H9 (cell line): ENCODE results near the gene PLXNA1. TPM values are rescaled to one million over a fixed set of nuclear protein-coding genes. Genes with fewer than 3 reads are reported as not detected.

Experiments used
- DNase-seq: peaks from one replicate; pipeline ENCODE4 v3.0.0-alpha.2; 2017
- H2AFZ ChIP-seq: one replicate; pipeline ENCODE4 v1.6.1; 2013; ENCODE audit warnings: mild to moderate bottlenecking, low read length, control low read depth, moderate library complexity
- H2AK5ac ChIP-seq: 2 replicates; pipeline ENCODE4 v1.6.1; 2013; ENCODE audit warnings: low read length, control low read depth, mixed read lengths; ENCODE audit not compliant: insufficient read length
- H2BK120ac ChIP-seq: one replicate; pipeline ENCODE4 v1.6.1; 2013; ENCODE audit warnings: low read depth, mild to moderate bottlenecking, low read length, control low read depth, inconsistent platforms; ENCODE audit not compliant: poor library complexity, severe bottlenecking
- H2BK12ac ChIP-seq: 2 replicates; pipeline ENCODE4 v1.6.1; 2013; ENCODE audit warnings: low read length, control low read depth, mixed read lengths, low read depth; ENCODE audit not compliant: insufficient read length
- H2BK15ac ChIP-seq: 2 replicates; pipeline ENCODE4 v1.6.1; 2013; ENCODE audit warnings: low read depth, low read length, control low read depth
- H2BK20ac ChIP-seq: one replicate; pipeline ENCODE4 v1.6.1; 2013; ENCODE audit warnings: low read depth, mild to moderate bottlenecking, low read length, control low read depth, inconsistent platforms; ENCODE audit not compliant: poor library complexity, severe bottlenecking
- H2BK5ac ChIP-seq: 2 replicates; pipeline ENCODE4 v1.6.1; 2013; ENCODE audit warnings: low read length, control low read depth, mixed read lengths; ENCODE audit not compliant: insufficient read length
- H3K14ac ChIP-seq: 2 replicates; pipeline ENCODE4 v1.6.1; 2013; ENCODE audit warnings: low read length, control low read depth; ENCODE audit not compliant: insufficient read depth
- H3K18ac ChIP-seq: 2 replicates; pipeline ENCODE4 v1.6.1; 2013; ENCODE audit warnings: low read depth, mild to moderate bottlenecking, mixed read lengths, low read length, control low read depth; ENCODE audit not compliant: insufficient read length
- H3K23ac ChIP-seq: 2 replicates; pipeline ENCODE4 v1.6.1; 2013; ENCODE audit warnings: low read length, control low read depth, mixed read lengths, low read depth; ENCODE audit not compliant: insufficient read length
- H3K23me2 ChIP-seq: 2 replicates; pipeline ENCODE4 v1.6.1; 2013; ENCODE audit warnings: low read depth, mild to moderate bottlenecking, mixed read lengths, low read length, control low read depth; ENCODE audit not compliant: insufficient read length, poor library complexity, severe bottlenecking
- H3K27ac ChIP-seq: 2 replicates; pipeline ENCODE4 v1.5.1; 2013; ENCODE audit warnings: low read length, control low read depth, mixed read lengths, low read depth; ENCODE audit not compliant: insufficient read length
- H3K27me3 ChIP-seq: 2 replicates; pipeline ENCODE4 v1.6.1; 2013; ENCODE audit warnings: low read length, control low read depth, inconsistent platforms; ENCODE audit not compliant: insufficient read depth
- H3K4ac ChIP-seq: 2 replicates; pipeline ENCODE4 v1.6.1; 2013; ENCODE audit warnings: low read depth, mild to moderate bottlenecking, control low read depth, inconsistent platforms, low read length, moderate library complexity
- H3K4me1 ChIP-seq: 2 replicates; pipeline ENCODE4 v1.6.1; 2013; ENCODE audit warnings: low read length, control low read depth, inconsistent platforms; ENCODE audit not compliant: insufficient read depth
- H3K4me2 ChIP-seq: 2 replicates; pipeline ENCODE4 v1.6.1; 2013; ENCODE audit warnings: low read length, control low read depth, mixed read lengths; ENCODE audit not compliant: insufficient read length, insufficient read depth
- H3K56ac ChIP-seq: 2 replicates; pipeline ENCODE4 v1.6.1; 2013; ENCODE audit warnings: low read depth, mild to moderate bottlenecking, mixed read lengths, low read length, control low read depth; ENCODE audit not compliant: insufficient read length
- H3K79me1 ChIP-seq: 2 replicates; pipeline ENCODE4 v1.6.1; 2013; ENCODE audit warnings: low read depth, mild to moderate bottlenecking, moderate library complexity, low read length, control low read depth, inconsistent platforms; ENCODE audit not compliant: insufficient read depth, poor library complexity, severe bottlenecking
- H3K79me2 ChIP-seq: 2 replicates; pipeline ENCODE4 v1.6.1; 2013; ENCODE audit warnings: low read length, control low read depth, inconsistent platforms; ENCODE audit not compliant: insufficient read depth
- H3K9ac ChIP-seq: 2 replicates; pipeline ENCODE4 v1.6.1; 2013; ENCODE audit warnings: low read length, control low read depth, mixed read lengths; ENCODE audit not compliant: insufficient read length; ENCODE audit errors: extremely low read depth
- H3K9me3 ChIP-seq: one replicate; pipeline ENCODE4 v1.6.1; 2013; ENCODE audit warnings: low read depth, low read length, inconsistent platforms; ENCODE audit not compliant: control insufficient read depth
- H3T11ph ChIP-seq: one replicate; pipeline ENCODE4 v1.6.1; 2013; ENCODE audit warnings: mild to moderate bottlenecking, low read length, control low read depth, inconsistent platforms
- H4K20me1 ChIP-seq: one replicate; pipeline ENCODE4 v1.6.1; 2013; ENCODE audit not compliant: control insufficient read depth, insufficient read length, insufficient read depth
- H4K5ac ChIP-seq: 2 replicates; pipeline ENCODE4 v1.6.1; 2013; ENCODE audit warnings: low read depth, mild to moderate bottlenecking, mixed read lengths, low read length, control low read depth; ENCODE audit not compliant: insufficient read length
- H4K8ac ChIP-seq: replicated peaks from 2 replicates; pipeline ENCODE4 v1.6.1; 2013; ENCODE audit warnings: low read length, control low read depth, mixed read lengths, low read depth; ENCODE audit not compliant: insufficient read length
- H4K91ac ChIP-seq: 2 replicates; pipeline ENCODE4 v1.6.1; 2013; ENCODE audit warnings: low read depth, mild to moderate bottlenecking, moderate library complexity, mixed read lengths, low read length, control low read depth; ENCODE audit not compliant: insufficient read length
- H3K27ac Mint-ChIP-seq, 3 experiments: 2 replicates in 2 of 3; 3 replicates in 1 of 3; pipeline ENCODE4 v1.8.0; 2020 to 2021; ENCODE audit warnings: mixed read lengths in 3 of 3, mild to moderate bottlenecking in 1 of 3, moderate library complexity in 1 of 3
- H3K27me3 Mint-ChIP-seq: 2 replicates; pipeline ENCODE4 v1.8.0; 2021; ENCODE audit warnings: low read depth, mild to moderate bottlenecking, moderate library complexity, mixed read lengths
- H3K36me3 Mint-ChIP-seq, 3 experiments: 2 replicates in 2 of 3; 3 replicates in 1 of 3; pipeline ENCODE4 v1.8.0; 2020 to 2021; ENCODE audit warnings: low read depth in 3 of 3, mixed read lengths in 3 of 3; ENCODE audit not compliant: insufficient read depth in 1 of 3
- H3K4me1 Mint-ChIP-seq, 2 experiments: 2 replicates each; pipeline ENCODE4 v1.8.0; 2020; ENCODE audit warnings: mixed read lengths in 2 of 2
- H3K4me3 Mint-ChIP-seq, 2 experiments: 2 replicates in 1 of 2; 3 replicates in 1 of 2; pipeline ENCODE4 v1.8.0; 2020 to 2021; ENCODE audit warnings: mild to moderate bottlenecking in 2 of 2, mixed read lengths in 2 of 2, moderate library complexity in 1 of 2
- H3K9me3 Mint-ChIP-seq, 2 experiments: 2 replicates in 1 of 2; 3 replicates in 1 of 2; pipeline ENCODE4 v1.8.0; 2020; ENCODE audit warnings: mild to moderate bottlenecking in 2 of 2, mixed read lengths in 2 of 2, moderate library complexity in 1 of 2
- CTCF ChIP-seq: fragments of 200-600 bp; sonication (generic); conservative IDR thresholded peaks from 3 replicates; pipeline ENCODE4 v1.8.0; 2021; ENCODE audit warnings: antibody characterized with exemption, mild to moderate bottlenecking
- WGBS: extraction: QIAGEN DNeasy Blood & Tissue Kit; methylation state at CpG from one replicate; pipeline ENCODE4 v1.1.7; 2013; ENCODE audit warnings: missing lambda C conversion rate, low lambda C conversion rate, mixed read lengths; ENCODE audit not compliant: insufficient read length; ENCODE audit errors: extremely low coverage; 5-methylcytosine and 5-hydroxymethylcytosine counted together
- total RNA-seq: library from RNA; stranded (reverse); gene quantifications from 2 replicates; pipeline ENCODE4 v1.2.1, GENCODE V29; 2021

PLXNA1 gene
- total RNA-seq, 1 experiment from 2014 or later = 42.1 TPM

DNA sequence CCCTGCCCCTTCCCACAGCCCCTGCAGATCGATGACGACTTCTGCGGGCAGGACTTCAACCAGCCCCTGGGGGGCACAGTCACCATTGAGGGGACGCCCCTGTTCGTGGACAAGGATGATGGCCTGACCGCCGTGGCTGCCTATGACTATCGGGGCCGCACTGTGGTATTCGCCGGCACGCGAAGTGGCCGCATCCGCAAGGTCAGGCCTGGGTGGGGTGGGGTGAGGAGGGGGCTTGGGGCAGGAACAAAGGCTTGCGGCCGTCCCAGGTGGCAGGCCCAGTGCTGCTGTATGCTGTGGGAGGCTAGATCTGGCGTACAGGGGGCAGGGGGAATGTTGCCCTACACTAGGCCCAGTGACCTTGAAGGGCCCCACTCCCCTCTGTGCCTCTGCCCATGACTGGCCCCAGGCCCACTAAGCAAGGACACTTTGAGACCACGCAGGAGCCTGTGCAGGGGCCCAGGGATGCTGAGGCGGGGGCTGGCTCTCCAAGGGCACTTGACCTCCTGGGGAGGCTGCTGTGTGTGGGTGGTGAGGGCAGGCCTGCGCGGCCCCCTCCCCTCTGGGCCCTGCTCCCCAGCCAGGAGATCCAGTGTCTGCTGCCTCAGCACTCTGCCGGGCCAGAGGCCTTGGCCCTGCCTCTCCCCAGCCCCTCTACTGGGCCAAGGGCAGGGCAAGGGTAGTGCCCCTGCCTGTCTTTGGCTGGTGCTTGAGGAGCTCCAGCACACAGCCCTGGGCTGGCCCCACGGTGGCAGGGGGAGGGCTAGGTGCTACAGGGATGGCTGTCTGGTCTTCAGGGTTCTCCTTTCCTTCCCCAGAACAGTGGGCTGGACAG is 8.7 kb downstream of the PLXNA1 start:
- no peaks in the 10 kb centered on the region for H3K79me1 ChIP-seq
- H3K23me2 ChIP-seq = no peaks in the 10 kb centered on the region
- no peak overlapping the region for H4K5ac ChIP-seq
- H3K4ac ChIP-seq = no peak overlapping the region
- H4K8ac ChIP-seq = no peak overlapping the region
- no peak overlapping the region; the same call in 1 of the 2 replicates for H3K14ac ChIP-seq
- H3K18ac ChIP-seq = no peak overlapping the region
- H3K27me3 ChIP-seq = no peaks in the 10 kb centered on the region
- H3K27ac Mint-ChIP-seq = 0 out of 7 replicates have a peak overlapping the region, but pooled peaks of 1 of the 3 experiments have one; percentile 60
- TF ChIP-seq CTCF = no peak
- H3K9me3 Mint-ChIP-seq = no peaks in the 10 kb centered on the region
- H3K4me1 Mint-ChIP-seq = peaks cover 5 to 7% of the 10 kb centered on the region in 2 experiments
- peaks cover 4% of the 10 kb centered on the region; the same call in 1 of the 2 replicates for H3K79me2 ChIP-seq
- H3K27me3 Mint-ChIP-seq = no peaks in the 10 kb centered on the region
- no peaks in the 10 kb centered on the region for H3K4me1 ChIP-seq
- H3K27ac ChIP-seq = no peak overlapping the region
- H2BK15ac ChIP-seq = no peak overlapping the region
- DNase-seq = no peak
- H3K56ac ChIP-seq = no peak overlapping the region
- no CpG with 5 or more reads among the region's 24 CpGs for WGBS
- H2AK5ac ChIP-seq = no peak overlapping the region
- H2BK20ac ChIP-seq = no peak overlapping the region
- no peak overlapping the region for H2BK12ac ChIP-seq
- no peaks in the 10 kb centered on the region for H4K20me1 ChIP-seq
- no peak overlapping the region for H4K91ac ChIP-seq
- H2AFZ ChIP-seq = no peak overlapping the region
- peaks cover 4 to 19% (median 19%) of the 10 kb centered on the region in 3 experiments; a peak in 6 of 7 replicates for H3K36me3 Mint-ChIP-seq
- no peak overlapping the region for H3K23ac ChIP-seq
- H2BK5ac ChIP-seq = no peak overlapping the region
- H3K9me3 ChIP-seq = no peaks in the 10 kb centered on the region
- no peak overlapping the region for H3K4me3 Mint-ChIP-seq
- H2BK120ac ChIP-seq = no peak overlapping the region
- H3T11ph ChIP-seq = no peak overlapping the region
- no peak overlapping the region for H3K9ac ChIP-seq
- H3K4me2 ChIP-seq = no peak overlapping the region
